Measurements from ENCODE around the gene ADD3.

ADD3 gene

GRCh38 chr10:110174201-110174600, 166.4 kb downstream of the ADD3 start:
- Histone ChIP-seq H3K4me3 (ENCODE audit: low read length) (no peak overlapping the region), H3K9me3 (ENCODE audit: insufficient read depth, low read depth, low read length) (no peaks in the 10 kb centered on the region), H3K9ac (ENCODE audit: low read depth, low read length) (no peak overlapping the region), H3K36me3 (ENCODE audit: insufficient read depth, low read length) (no peaks in the 10 kb centered on the region), H3K4me1 (ENCODE audit: insufficient read depth, low read length) (peaks cover 51% of the 10 kb centered on the region), H3K27me3 (ENCODE audit: insufficient read depth, low read length) (peaks cover 91% of the 10 kb centered on the region), H3K27ac (ENCODE audit: low read depth, low read length) (no peak overlapping the region)

GRCh38 chr10:110174816-110175215, 167.0 kb downstream of the ADD3 start:
- Histone ChIP-seq H3K4me1 (ENCODE audit: insufficient read depth, low read length) (peaks cover 45% of the 10 kb centered on the region), H3K27ac (ENCODE audit: low read depth, low read length) (no peak overlapping the region), H3K36me3 (ENCODE audit: insufficient read depth, low read length) (no peaks in the 10 kb centered on the region), H3K4me3 (ENCODE audit: low read length) (no peak overlapping the region), H3K9me3 (ENCODE audit: insufficient read depth, low read depth, low read length) (no peaks in the 10 kb centered on the region), H3K27me3 (ENCODE audit: insufficient read depth, low read length) (peaks cover 91% of the 10 kb centered on the region), H3K9ac (ENCODE audit: low read depth, low read length) (no peak overlapping the region)
- 92% methylated on average over 5 of the region's 5 CpGs for WGBS

- Histone ChIP-seq H3K9ac (ENCODE audit: low read depth, low read length) (no peak overlapping the region), H3K36me3 (ENCODE audit: insufficient read depth, low read length) (no peaks in the 10 kb centered on the region), H3K4me3 (ENCODE audit: low read length) (no peak overlapping the region), H3K27me3 (ENCODE audit: insufficient read depth, low read length) (peaks cover 86% of the 10 kb centered on the region), H3K9me3 (ENCODE audit: insufficient read depth, low read depth, low read length) (no peaks in the 10 kb centered on the region), H3K27ac (ENCODE audit: low read depth, low read length) (no peak overlapping the region), H3K4me1 (ENCODE audit: insufficient read depth, low read length) (peaks cover 40% of the 10 kb centered on the region)
- WGBS: 86% methylated on average over 2 of the region's 2 CpGs
Observed at GRCh38 chr10:110175406-110175805, 167.6 kb downstream of the ADD3 start.

GRCh38 chr10:110176141-110177030, 168.6 kb downstream of the ADD3 start:
- 52% methylated on average over 15 of the region's 19 CpGs for WGBS
- Histone ChIP-seq H3K9ac (ENCODE audit: low read depth, low read length) (no peak overlapping the region), H3K27ac (ENCODE audit: low read depth, low read length) (no peak overlapping the region), H3K36me3 (ENCODE audit: insufficient read depth, low read length) (no peaks in the 10 kb centered on the region), H3K27me3 (ENCODE audit: insufficient read depth, low read length) (peaks cover 76% of the 10 kb centered on the region), H3K9me3 (ENCODE audit: insufficient read depth, low read depth, low read length) (no peaks in the 10 kb centered on the region), H3K4me3 (ENCODE audit: low read length) (no peak overlapping the region), H3K4me1 (ENCODE audit: insufficient read depth, low read length) (peaks cover 30% of the 10 kb centered on the region)

GRCh38 chr10:110179220-110179619, 171.4 kb downstream of the ADD3 start:
- H3K27me3 ChIP-seq (ENCODE audit: insufficient read depth, low read length): peaks cover 55% of the 10 kb centered on the region
- H3K9ac ChIP-seq (ENCODE audit: low read depth, low read length): no peak overlapping the region
- peaks cover 24% of the 10 kb centered on the region for H3K4me1 ChIP-seq (ENCODE audit: insufficient read depth, low read length)
- H3K9me3 ChIP-seq (ENCODE audit: insufficient read depth, low read depth, low read length): no peaks in the 10 kb centered on the region
- no peak overlapping the region for H3K27ac ChIP-seq (ENCODE audit: low read depth, low read length)
- H3K36me3 ChIP-seq (ENCODE audit: insufficient read depth, low read length): no peaks in the 10 kb centered on the region
- no peak overlapping the region for H3K4me3 ChIP-seq (ENCODE audit: low read length)
- WGBS: 85% methylated on average over 7 of the region's 7 CpGs

GRCh38 chr10:110181451-110181850, 173.7 kb downstream of the ADD3 start:
- Histone ChIP-seq H3K27me3 (ENCODE audit: insufficient read depth, low read length) (peaks cover 33% of the 10 kb centered on the region), H3K4me3 (ENCODE audit: low read length) (no peak overlapping the region), H3K9me3 (ENCODE audit: insufficient read depth, low read depth, low read length) (no peaks in the 10 kb centered on the region), H3K36me3 (ENCODE audit: insufficient read depth, low read length) (no peaks in the 10 kb centered on the region), H3K4me1 (ENCODE audit: insufficient read depth, low read length) (peaks cover 3% of the 10 kb centered on the region), H3K27ac (ENCODE audit: low read depth, low read length) (no peak overlapping the region), H3K9ac (ENCODE audit: low read depth, low read length) (no peak overlapping the region)
- WGBS: 90% methylated on average over 10 of the region's 10 CpGs

- no peaks in the 10 kb centered on the region for H3K9me3 ChIP-seq (ENCODE audit: insufficient read depth, low read depth, low read length)
- no peak overlapping the region for H3K4me3 ChIP-seq (ENCODE audit: low read length)
- WGBS: 93% methylated on average over 5 of the region's 5 CpGs
- H3K9ac ChIP-seq (ENCODE audit: low read depth, low read length): no peak overlapping the region
- H3K4me1 ChIP-seq (ENCODE audit: insufficient read depth, low read length): no peaks in the 10 kb centered on the region
- H3K27me3 ChIP-seq (ENCODE audit: insufficient read depth, low read length): peaks cover 33% of the 10 kb centered on the region
- H3K36me3 ChIP-seq (ENCODE audit: insufficient read depth, low read length): no peaks in the 10 kb centered on the region
- no peak overlapping the region for H3K27ac ChIP-seq (ENCODE audit: low read depth, low read length)
Observed at GRCh38 chr10:110181911-110182310, 174.1 kb downstream of the ADD3 start.

GRCh38 chr10:110184398-110184797, 176.6 kb downstream of the ADD3 start:
- H3K4me1 ChIP-seq (ENCODE audit: insufficient read depth, low read length): no peaks in the 10 kb centered on the region

More at GRCh38 chr10:110184398-110184797, 176.6 kb downstream of the ADD3 start:
- no peaks in the 10 kb centered on the region for H3K36me3 ChIP-seq (ENCODE audit: insufficient read depth, low read length)
- no peak overlapping the region for H3K27ac ChIP-seq (ENCODE audit: low read depth, low read length)
- 85% methylated on average over 6 of the region's 6 CpGs for WGBS
- peaks cover 19% of the 10 kb centered on the region for H3K27me3 ChIP-seq (ENCODE audit: insufficient read depth, low read length)
- H3K4me3 ChIP-seq (ENCODE audit: low read length): no peak overlapping the region
- no peaks in the 10 kb centered on the region for H3K9me3 ChIP-seq (ENCODE audit: insufficient read depth, low read depth, low read length)
- H3K9ac ChIP-seq (ENCODE audit: low read depth, low read length): no peak overlapping the region
